GM21360 (cell line): ENCODE results near the gene THBS4.

Experiments
- ATAC-seq: cut with Tn5 transposase; IDR thresholded peaks from one replicate; pipeline ENCODE4 v1.9.1; 2021; ENCODE audit warnings: mild to moderate bottlenecking, moderate library complexity; ENCODE audit not compliant: unreplicated experiment

The THBS4 gene

GRCh38 chr5:80043187-80043586 is 8.0 kb downstream of the THBS4 start:
- ATAC-seq = no peak

- ATAC-seq = no peak
Observed at GRCh38 chr5:80048084-80048780, 13.1 kb downstream of the THBS4 start.

DNA sequence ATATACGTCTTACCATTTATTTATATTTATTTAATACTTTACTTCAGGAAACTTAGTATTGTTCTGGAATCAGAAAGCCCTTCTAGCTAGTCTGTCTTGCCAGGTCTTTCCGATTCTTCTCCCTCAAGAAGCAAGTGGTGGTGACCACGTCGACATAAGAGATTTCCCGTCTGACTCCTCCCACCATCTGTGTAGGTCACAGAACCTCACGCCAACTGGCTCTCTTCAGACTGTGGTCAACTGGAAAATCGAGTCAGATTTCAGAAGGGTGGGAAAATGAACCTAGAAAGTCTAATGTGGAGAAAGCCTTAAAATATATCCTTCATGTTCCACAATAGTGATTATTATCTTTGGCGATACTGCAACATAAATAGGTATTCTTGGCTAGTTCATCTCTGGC is 17.3 kb downstream of the THBS4 start:
- no peak for ATAC-seq

DNA sequence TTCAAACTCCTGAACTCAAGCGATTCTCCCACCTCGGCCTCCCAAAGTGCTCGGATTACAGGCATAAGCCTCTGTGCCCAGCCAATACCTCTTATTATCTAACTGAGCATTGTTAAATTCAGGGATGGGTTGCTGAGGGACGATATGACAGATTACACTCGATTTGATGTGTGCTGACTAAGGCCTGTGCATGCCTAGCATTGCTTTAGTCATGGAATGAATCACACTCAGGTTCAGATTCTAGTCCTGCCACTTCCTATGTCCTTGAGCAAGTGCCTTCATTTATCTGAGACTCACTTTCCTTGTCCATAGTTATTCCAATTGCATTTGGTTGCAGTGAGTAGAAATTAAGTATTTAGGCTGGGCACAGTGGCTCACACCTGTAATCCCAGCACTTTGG is 19.5 kb downstream of the THBS4 start:
- ATAC-seq = no peak

GRCh38 chr5:80055491-80056170 is 20.5 kb downstream of the THBS4 start:
- no peak for ATAC-seq

GRCh38 chr5:80057099-80057498 is 22.0 kb downstream of the THBS4 start:
- ATAC-seq = no peak

GRCh38 chr5:80057921-80058320 is 22.8 kb downstream of the THBS4 start:
- ATAC-seq = no peak

DNA sequence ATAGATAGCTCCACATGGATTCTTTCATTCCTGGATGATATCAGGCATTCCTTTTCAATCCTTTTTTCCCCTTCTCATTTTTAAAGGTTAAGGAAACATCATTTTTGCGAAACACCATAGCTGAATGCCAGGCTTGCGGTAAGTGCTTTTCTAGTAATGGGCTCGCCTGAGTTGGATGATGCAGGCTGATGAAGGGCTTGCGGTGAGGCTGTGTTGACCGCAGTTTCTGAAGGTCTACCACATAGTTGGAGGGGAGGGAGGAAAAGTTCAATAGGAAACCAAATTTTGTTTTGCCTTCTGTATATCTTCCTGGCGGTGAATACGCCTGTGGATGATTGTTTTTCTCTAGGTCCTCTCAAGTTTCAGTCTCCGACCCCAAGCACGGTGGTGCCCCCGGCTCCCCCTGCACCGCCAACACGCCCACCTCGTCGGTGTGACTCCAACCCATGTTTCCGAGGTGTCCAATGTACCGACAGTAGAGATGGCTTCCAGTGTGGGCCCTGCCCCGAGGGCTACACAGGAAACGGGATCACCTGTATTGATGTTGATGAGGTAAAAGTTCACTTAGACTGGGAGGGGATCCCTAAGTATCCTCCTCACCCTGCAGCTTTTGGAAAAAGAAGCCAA is 24.3 kb downstream of the THBS4 start:
- no peak for ATAC-seq

DNA sequence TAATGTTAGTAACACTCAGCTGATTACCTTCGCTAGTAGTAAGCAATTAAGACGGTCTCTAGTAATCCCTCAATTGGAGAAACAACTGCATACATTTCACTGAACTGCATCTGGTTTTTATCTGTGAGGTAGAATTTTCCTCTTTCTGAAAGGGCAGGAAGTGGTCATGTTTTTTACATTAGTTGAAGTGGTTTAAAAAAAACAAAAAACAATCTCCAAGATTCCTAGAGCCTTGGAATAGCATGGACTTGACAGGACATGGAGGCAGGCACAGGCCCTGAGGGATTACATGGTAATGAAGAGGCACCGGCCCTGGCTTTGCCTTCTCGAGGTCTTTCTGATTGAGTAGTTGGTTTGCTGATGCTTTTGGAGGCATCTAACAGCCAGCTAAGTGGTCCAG is 25.8 kb downstream of the THBS4 start:
- ATAC-seq = no peak

GRCh38 chr5:80061547-80061946 is 26.4 kb downstream of the THBS4 start:
- ATAC-seq = no peak

DNA sequence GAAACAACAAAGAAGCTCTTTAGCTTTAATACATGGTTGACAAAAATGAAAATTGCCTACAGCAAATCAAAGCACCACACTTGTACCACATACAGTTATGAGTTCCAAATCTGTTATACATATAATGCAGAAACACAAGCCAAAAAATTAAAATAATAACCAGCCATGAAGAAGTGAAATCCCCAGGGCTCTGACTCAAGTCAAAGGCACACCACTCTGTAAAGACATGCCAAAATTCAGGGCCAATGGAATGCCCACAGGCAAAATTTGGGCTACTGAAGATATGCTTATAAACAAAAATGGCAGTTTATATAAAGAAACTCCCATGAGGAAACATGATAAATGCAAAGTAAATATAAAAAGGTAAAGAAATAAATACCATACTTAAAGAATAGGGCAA is 29.0 kb downstream of the THBS4 start:
- no peak for ATAC-seq

- no peak for ATAC-seq
Observed at GRCh38 chr5:80067016-80067415, 31.9 kb downstream of the THBS4 start.

GRCh38 chr5:80067531-80068245 is 32.5 kb downstream of the THBS4 start:
- no peak for ATAC-seq

DNA sequence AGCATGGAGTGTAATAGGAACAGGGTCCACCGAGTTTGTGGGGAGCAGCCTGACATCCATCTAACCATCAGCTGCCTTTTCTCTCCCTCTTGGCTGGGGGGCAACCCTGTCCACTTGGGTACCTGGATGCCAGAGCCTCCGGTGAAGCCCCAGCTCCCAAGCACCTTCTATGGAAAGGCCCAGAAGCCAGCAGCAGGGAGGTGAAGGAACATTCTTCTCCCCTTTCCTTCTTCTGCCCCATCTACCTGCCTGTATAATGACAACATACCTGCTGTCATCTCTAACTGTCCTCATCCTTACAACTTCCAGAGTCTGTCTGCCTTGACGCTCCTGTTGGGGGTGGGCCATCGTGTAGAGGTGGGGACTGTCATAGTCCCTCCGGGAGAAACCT is 33.1 kb downstream of the THBS4 start:
- ATAC-seq = no peak

DNA sequence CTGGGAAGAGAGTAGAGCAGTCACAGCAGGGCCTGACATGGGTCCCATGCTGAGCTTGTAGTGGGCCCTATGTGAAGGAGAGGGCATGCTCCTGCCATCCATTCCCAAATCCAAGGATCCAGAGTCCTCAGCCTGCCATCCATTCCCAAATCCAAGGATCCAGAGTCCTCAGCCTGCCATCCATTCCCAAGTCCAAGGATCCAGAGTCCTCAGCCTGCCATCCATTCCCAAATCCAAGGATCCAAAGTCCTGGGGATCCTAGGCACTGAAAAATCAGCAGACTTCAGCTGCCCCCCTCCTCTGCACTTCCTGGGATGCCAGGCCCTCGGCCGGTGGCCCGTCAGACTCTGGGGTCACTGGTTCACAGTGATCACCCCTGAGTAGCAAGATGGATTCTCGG is 33.6 kb downstream of the THBS4 start:
- no peak for ATAC-seq

GRCh38 chr5:80069251-80069800 is 34.2 kb downstream of the THBS4 start:
- ATAC-seq = no peak

GRCh38 chr5:80069918-80070318 is 34.8 kb downstream of the THBS4 start:
- no peak for ATAC-seq

DNA sequence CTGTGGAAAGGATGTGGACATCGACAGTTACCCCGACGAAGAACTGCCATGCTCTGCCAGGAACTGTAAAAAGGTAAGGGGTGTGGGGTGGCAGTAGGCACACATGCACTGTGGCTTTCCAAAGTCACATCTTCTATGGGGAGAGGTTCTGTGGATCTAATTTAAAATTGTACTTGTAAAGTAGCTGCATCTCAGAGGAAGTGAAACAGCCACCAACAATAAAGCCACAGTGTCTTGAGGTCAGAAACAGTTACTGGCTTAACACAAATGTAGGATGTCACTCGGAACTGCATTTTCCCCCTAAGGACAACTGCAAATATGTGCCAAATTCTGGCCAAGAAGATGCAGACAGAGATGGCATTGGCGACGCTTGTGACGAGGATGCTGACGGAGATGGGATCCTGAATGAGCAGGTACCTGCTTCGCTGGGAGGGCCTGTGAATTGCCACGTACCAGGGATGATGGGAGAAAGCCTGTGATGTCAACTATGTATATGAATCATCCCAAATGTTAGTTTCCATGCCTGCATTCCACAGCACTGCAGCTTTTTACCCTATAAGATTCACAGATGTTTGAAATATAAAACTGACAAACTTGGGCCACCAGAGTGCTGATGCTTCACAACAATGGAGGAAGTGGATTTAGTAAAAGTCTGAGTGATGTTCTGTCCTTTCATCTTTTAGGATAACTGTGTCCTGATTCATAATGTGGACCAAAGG is 35.3 kb downstream of the THBS4 start:
- ATAC-seq = no peak

DNA sequence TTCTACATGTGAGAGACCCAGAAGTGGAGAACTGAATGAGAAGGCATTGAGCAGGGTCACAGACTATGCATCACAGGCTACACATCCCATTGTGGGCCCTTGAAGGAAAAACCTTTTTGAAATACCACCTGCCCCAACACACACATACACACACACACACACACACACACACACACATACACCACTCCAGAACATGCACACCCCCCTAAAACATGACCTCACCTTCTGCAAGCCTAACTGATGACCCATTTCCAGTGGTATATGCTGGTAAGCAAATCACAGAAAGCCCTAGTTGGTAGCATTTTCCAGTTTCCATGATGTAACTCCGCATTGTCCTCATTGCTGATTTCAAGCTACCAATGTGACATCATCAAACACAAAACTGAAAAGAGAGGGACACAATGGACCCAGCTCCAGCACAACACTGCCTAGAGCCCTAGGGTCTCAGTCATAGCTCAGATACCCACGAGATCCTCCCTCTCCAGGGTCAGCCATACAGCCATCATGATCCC is 36.4 kb downstream of the THBS4 start:
- ATAC-seq = no peak
